Activated naive CD4-positive, alpha-beta T cell treated with anti-CD3 and anti-CD28 coated beads, Interleukin-2, amount 50 U/mL, for 24 hours (primary cell): ENCODE data around the gene MRPS5.

ENCODE experiments used
- H3K27ac Mint-ChIP-seq: one replicate; pipeline ENCODE4 v1.8.0; 2021; ENCODE audit warnings: mild to moderate bottlenecking, mixed read lengths
- H3K27me3 Mint-ChIP-seq: one replicate; pipeline ENCODE4 v1.8.0; 2021; ENCODE audit warnings: mixed read lengths
- H3K36me3 Mint-ChIP-seq: one replicate; pipeline ENCODE4 v1.8.0; 2021; ENCODE audit warnings: mixed read lengths
- H3K4me1 Mint-ChIP-seq: one replicate; pipeline ENCODE4 v1.8.0; 2021; ENCODE audit warnings: mixed read lengths
- H3K4me3 Mint-ChIP-seq: one replicate; pipeline ENCODE4 v1.8.0; 2021; ENCODE audit warnings: mild to moderate bottlenecking, mixed read lengths
- H3K9me3 Mint-ChIP-seq: one replicate; pipeline ENCODE4 v1.8.0; 2021; ENCODE audit warnings: mixed read lengths

Gene MRPS5

DNA sequence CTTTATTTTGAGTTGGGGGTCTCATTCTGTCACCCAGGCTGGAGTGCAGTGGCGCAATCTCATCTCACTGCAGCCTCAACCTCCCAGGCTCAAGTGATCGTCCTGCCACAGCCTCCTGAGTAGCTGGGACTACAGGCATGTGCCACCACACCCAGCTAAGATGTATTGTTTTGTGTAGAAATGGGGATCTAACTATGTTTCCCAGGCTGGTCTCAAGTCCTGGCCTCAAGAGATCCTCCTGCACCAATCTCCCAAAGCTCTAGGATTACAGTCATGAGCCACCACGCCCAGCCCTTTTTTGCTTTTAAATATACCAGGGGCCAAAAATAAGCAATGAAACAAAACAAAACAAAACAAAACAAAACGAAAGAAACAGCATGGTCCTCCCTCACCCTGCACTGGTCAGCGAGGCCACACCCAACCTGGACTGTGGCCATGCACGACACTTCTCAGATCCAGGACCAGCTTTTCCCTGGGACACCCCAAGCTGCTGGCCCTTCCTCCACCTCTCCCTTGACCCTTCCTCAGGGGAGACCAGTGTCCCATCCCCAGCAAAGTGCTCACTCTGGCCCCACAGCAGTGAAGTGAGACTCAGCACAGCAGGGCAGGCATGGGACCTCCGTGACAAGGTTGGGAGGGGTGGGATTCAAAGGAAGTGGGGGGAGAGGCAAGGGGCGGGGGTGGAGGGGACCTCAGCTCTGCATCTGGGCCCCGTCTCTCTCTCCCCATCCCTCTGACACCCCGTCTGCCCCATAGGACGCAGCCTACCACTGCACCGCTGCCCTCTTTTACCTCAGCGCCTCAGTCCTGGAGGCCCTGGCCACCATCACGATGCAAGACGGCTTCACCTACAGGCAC lies 72.6 kb downstream of the MRPS5 start:
- peaks cover 94% of the 10 kb centered on the region for H3K4me1 Mint-ChIP-seq
- no peak overlapping the region for H3K4me3 Mint-ChIP-seq
- H3K9me3 Mint-ChIP-seq, result no peaks in the 10 kb centered on the region
- no peaks in the 10 kb centered on the region for H3K27me3 Mint-ChIP-seq
- H3K27ac Mint-ChIP-seq, result peak overlapping the region; percentile 35
- peaks cover 12% of the 10 kb centered on the region for H3K36me3 Mint-ChIP-seq

DNA sequence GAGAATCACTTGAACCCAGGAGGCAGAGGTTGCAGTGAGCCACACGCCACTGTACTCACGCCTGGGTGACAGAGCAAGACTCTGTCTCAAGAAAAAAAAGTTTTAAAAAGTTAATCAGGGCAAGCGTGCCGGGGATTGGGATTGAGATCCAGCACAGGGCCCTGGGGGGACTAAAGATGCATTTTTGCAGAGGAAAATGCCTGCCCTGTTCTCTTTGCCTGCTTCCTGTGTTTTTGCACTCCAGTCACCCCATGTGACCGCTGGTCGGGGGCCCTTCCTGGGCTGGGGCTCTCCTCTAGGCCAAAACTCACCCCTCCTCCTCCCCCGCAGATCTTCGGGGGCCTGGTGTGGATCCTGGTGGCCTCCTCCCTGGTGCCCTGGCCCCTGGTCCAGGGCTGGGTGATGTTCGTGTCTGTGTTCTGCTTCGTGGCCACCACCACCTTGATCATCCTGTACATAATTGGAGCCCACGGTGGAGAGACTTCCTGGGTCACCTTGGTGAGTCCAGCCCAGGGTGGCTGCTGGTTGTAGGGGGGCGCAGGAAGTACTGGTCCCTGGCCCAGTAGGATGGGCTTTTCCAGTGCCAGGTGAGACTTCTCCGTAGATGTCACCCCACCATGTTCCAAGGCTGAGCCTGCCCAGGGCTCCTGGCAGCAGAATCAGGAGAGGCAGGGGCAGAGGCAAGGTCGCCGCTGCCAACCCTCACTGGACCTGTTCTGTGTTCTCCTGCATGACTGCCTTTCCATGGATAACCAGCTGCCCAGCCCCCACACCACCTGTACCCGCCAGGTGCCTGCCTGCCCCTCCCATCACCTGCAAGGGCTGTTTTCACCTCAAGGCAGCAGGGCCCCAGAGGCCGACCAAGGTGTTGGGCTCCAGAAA lies 73.7 kb downstream of the MRPS5 start:
- Mint-ChIP-seq H3K9me3 (no peaks in the 10 kb centered on the region), H3K4me3 (no peak overlapping the region), H3K27ac (no peak overlapping the region), H3K27me3 (no peaks in the 10 kb centered on the region), H3K36me3 (peaks cover 9% of the 10 kb centered on the region), H3K4me1 (peaks cover 92% of the 10 kb centered on the region)

DNA sequence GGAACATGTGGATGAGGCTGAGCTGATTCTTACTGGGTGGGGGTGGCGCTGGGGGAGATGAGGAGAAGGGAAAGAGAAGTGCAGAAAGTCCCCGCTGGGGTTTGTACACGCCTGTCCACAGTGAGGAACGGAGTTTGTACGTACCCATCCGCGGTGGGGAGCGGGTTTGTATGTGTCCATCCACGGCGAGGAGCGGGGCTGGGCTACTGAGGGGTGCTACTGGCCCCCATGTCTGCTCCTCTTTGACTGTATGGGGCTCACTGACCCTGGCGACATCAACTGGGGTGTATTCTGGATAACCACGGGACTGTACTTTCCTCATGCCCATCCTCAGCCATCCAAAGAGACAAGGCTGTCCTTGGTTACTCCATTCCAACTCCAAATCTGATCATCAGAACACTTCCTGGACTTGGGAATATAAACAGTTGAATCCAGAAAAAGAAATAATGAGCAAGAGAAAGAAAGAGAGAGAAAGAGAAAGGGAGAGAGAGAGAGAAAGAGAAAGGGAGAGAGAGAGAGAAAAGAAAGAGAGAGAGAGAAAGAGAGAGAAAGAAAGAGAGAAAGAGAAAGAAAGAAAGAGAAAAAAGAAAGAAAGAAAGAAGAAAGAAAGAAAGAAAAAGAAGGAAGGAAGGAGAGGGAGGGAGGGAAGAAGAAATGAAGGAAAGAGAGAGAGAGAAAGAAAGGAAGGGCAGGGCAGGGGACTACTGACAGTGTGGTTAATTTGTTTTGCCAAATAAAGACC lies 75.1 kb downstream of the MRPS5 start:
- Mint-ChIP-seq H3K27ac (peak overlapping the region; percentile 92), H3K36me3 (peaks cover 7% of the 10 kb centered on the region), H3K4me1 (peaks cover 92% of the 10 kb centered on the region), H3K27me3 (no peaks in the 10 kb centered on the region), H3K4me3 (no peak overlapping the region), H3K9me3 (no peaks in the 10 kb centered on the region)

DNA sequence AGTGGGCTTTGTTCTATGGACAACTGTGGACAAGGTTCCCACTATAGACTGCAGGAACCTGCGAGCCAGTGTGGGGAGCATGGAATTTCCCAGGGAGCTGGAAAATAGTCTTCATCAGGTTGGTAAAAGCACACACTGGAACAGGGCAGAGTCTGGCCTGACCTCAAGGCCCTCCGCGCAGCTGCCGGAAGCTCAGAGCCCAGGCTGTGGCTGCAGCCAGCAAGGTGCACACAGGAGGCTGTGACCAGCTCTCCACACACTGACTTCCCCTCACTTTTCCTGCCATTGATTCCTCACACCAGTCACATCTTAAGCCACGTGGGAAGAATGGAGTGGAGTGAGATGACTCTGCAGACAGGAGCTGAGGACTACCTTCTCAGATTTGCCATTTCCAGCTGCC lies 77.0 kb downstream of the MRPS5 start:
- Mint-ChIP-seq H3K36me3 (peaks cover 4% of the 10 kb centered on the region), H3K27ac (no peak overlapping the region), H3K27me3 (no peaks in the 10 kb centered on the region), H3K9me3 (no peaks in the 10 kb centered on the region), H3K4me3 (no peak overlapping the region), H3K4me1 (peaks cover 89% of the 10 kb centered on the region)

DNA sequence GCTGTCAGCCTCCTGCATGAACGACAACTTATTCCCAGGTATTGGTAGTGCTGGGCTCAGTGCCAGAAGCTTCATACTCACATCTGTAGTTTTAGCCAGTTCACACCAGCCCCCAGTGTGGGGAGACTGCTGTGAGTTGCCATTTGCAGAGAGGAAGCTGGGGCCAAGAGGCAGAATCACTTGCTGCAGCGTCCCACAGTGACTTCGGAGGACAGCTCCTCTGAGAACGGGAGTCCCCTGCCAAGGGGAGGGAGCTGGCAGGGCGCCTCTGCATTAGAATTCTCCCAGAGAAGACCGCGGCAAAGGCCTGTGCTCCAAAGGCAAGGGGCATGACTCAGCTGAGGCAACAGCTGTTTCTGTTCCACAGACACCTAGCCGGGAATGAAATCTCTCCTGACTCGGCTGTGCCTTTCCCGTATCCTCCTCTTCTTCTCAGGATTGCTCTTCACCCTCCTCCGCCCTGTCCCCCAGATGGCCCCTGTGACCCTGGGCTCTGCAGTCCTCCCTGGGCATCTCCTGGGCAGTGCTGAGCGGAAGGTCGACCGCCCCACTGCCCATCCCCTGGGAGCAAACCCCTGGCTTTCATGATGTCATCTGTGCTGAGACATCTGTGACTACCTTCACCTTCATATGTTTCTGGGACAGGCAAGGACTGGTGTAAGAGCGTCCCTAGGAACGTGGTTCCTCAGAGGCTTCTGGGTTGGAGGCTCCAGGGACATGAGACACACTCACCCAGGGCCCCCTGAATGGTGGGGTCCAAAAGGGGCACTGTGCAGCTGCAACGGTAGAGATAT lies 78.1 kb downstream of the MRPS5 start:
- H3K27me3 Mint-ChIP-seq, result no peaks in the 10 kb centered on the region
- peak overlapping the region; percentile 69 for H3K27ac Mint-ChIP-seq
- peaks cover 4% of the 10 kb centered on the region for H3K9me3 Mint-ChIP-seq
- H3K36me3 Mint-ChIP-seq, result peaks cover 8% of the 10 kb centered on the region
- H3K4me3 Mint-ChIP-seq, result peak overlapping the region; percentile 24
- H3K4me1 Mint-ChIP-seq, result peaks cover 92% of the 10 kb centered on the region

DNA sequence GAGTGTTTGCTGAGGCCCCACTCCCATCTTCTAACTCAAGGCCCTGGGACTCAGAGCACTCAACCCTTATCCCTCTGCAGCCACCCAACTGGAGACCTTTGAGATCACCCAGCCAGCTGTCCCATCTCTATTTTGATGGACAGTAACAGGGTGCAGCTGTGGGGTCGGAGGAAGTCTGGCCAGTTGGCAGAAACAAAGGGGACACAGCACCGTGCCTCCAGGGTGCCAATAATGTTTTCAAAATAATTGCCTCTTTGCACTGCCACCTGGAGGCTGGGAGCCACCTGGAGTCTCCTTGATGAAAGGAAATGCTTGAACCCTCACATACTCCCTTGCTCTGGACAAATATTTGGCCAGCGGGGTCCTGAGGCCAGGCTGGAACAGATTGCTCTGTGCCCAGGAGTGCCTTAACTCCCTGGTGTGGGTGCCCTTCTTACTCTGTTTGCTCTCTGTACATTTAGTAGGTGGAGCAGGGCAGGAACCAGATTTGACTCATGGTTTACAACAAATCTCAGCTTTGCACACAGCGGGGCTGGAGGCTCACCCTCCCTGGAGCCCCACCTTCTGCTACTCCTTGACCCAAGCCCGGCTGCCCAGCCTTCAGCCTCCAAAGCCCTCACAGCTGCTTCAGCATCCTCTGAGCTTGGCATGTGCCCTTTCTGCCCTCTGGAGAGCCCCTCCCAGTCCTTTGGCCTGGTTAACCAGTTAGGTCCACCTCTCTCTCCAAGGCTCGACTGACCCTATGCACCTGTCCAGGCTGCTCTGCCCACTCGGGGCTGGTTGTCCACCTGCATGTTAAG lies 78.9 kb downstream of the MRPS5 start:
- H3K36me3 Mint-ChIP-seq, result peaks cover 16% of the 10 kb centered on the region
- peak overlapping the region; percentile 56 for H3K27ac Mint-ChIP-seq
- H3K4me3 Mint-ChIP-seq, result peak overlapping the region; percentile 24
- H3K4me1 Mint-ChIP-seq, result peaks cover 92% of the 10 kb centered on the region
- H3K9me3 Mint-ChIP-seq, result peaks cover 6% of the 10 kb centered on the region
- no peaks in the 10 kb centered on the region for H3K27me3 Mint-ChIP-seq

DNA sequence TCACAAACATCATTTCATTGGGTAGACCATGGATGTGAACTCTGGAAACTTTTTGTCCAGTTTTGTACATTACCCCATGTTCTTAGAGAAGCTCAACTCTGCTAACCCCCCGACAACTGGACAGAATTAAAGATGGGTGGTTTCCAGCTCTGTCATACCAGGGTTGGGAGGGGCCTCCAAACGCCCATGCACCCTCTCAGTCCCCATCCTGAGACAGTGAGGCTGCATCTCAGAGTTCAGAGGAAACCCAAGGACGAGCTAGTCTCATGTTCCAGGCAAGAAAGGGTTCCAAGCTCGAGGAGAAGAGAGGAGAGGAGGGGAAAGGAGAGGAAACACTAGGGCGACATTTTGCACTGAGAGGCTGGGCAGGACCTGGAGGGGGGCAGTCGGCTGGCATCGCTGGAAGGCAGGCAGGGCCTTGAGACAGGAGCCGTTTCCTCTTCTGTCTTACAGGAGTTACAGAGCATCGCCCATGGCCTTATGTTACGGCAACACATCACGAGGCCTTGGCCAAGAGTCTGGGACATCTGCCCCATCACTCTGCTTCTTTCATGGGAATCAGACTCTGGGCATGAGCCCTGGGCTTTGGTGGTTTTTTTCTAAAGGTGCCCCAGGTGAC lies 79.7 kb downstream of the MRPS5 start:
- no peak overlapping the region for H3K4me3 Mint-ChIP-seq
- H3K27me3 Mint-ChIP-seq, result no peaks in the 10 kb centered on the region
- peak overlapping the region; percentile 84 for H3K27ac Mint-ChIP-seq
- H3K9me3 Mint-ChIP-seq, result peaks cover 6% of the 10 kb centered on the region
- H3K4me1 Mint-ChIP-seq, result peaks cover 93% of the 10 kb centered on the region
- H3K36me3 Mint-ChIP-seq, result peaks cover 22% of the 10 kb centered on the region

DNA sequence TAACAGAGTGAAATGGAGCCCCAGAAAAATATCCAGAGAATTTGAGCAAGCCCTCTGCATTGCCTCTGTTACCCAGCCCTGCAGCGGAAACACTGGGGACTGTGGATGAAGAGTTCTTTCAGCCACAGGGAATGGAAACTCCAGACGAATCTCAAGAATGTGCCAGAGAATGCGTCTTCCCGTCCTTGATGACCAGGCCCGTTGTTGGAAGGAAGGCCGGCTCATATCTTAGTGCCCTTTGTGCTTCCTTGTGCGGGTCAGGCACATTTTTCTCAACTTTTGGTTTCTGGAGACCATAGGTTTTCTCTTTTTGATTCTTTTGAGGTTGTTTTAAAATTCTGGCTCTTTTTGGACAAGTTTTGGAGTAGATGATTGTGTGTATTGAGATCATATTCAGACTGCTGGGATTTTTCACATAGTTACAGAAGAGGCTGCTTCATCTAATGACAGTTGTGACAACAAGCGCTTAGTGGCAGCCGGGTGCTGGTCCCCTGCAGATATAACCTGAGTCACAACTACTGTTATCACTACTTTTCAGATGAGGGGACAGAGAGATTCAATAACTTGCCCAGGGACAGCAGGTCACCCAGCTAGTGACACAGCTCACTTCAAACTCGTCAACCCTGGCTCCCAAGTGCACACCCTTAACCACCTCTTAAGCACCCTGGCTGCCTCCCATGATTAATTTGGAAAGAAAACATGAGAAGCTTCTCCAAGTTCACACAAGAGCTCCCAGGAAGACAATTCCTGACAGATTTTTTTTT lies 80.4 kb downstream of the MRPS5 start:
- peak overlapping the region; percentile 84 for H3K27ac Mint-ChIP-seq
- peaks cover 6% of the 10 kb centered on the region for H3K9me3 Mint-ChIP-seq
- H3K27me3 Mint-ChIP-seq, result no peaks in the 10 kb centered on the region
- H3K4me3 Mint-ChIP-seq, result no peak overlapping the region
- peaks cover 93% of the 10 kb centered on the region for H3K4me1 Mint-ChIP-seq
- peaks cover 28% of the 10 kb centered on the region for H3K36me3 Mint-ChIP-seq

DNA sequence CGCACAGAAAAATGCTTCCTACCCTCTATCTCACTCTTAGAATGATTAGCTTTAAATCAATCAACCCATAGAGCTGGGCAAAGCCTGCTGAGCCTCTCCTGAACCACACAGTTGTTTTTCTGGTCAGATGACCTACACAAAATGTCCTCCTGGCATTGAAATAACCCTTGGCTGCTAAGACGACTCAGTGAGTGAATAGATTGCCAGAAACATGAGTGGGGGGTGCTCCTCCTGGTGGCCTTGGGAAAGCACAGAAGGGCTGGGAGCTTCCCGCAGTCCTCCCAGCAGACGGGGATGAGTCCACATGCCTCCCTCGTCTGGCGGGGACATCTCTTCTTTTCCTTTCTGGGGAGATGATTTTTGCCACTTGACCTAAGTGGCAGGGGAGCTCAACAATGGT lies 81.2 kb downstream of the MRPS5 start:
- H3K9me3 Mint-ChIP-seq, result peaks cover 6% of the 10 kb centered on the region
- peaks cover 91% of the 10 kb centered on the region for H3K4me1 Mint-ChIP-seq
- no peaks in the 10 kb centered on the region for H3K27me3 Mint-ChIP-seq
- H3K36me3 Mint-ChIP-seq, result peaks cover 28% of the 10 kb centered on the region
- no peak overlapping the region for H3K4me3 Mint-ChIP-seq
- no peak overlapping the region for H3K27ac Mint-ChIP-seq

DNA sequence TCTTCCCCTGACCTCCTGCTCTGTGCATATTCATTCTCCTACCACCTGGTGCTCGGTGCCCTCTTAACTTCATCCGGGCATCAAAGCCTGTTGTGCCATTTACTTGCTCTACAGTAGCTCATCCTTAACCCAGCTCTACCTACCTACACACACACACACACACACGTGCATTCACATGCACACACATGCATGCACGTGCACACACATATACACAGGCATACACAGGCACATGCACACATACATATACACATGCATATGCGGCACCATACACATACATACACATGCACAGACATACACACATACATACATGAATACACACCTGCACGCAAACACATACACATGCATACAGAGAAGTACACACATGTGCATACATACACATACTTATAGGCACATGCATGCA lies 81.6 kb downstream of the MRPS5 start:
- peaks cover 6% of the 10 kb centered on the region for H3K9me3 Mint-ChIP-seq
- no peaks in the 10 kb centered on the region for H3K27me3 Mint-ChIP-seq
- peak overlapping the region; percentile 53 for H3K27ac Mint-ChIP-seq
- peaks cover 28% of the 10 kb centered on the region for H3K36me3 Mint-ChIP-seq
- peaks cover 91% of the 10 kb centered on the region for H3K4me1 Mint-ChIP-seq
- H3K4me3 Mint-ChIP-seq, result no peak overlapping the region

DNA sequence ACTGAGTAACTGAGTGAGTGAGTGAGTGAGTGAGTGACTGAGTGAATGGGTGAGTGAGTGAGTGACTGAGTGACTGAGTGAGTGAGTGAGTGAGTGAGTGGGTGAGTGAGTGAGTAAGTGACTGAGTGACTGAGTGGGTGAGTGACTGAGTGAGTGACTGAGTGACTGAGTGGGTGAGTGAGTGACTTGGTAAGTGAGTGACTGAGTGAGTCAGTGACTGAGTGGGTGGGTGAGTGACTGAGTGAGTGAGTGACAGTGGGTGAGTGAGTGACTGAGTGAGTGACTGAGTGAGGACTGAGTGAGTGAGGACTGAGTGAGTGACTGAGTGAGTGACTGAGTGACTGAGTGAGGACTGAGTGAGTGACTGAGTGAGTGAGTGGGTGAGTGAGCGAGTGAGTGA lies 82.2 kb downstream of the MRPS5 start:
- H3K36me3 Mint-ChIP-seq, result peaks cover 28% of the 10 kb centered on the region
- no peak overlapping the region for H3K4me3 Mint-ChIP-seq
- peaks cover 6% of the 10 kb centered on the region for H3K9me3 Mint-ChIP-seq
- H3K27ac Mint-ChIP-seq, result peak overlapping the region; percentile 91
- peaks cover 91% of the 10 kb centered on the region for H3K4me1 Mint-ChIP-seq
- H3K27me3 Mint-ChIP-seq, result no peaks in the 10 kb centered on the region

DNA sequence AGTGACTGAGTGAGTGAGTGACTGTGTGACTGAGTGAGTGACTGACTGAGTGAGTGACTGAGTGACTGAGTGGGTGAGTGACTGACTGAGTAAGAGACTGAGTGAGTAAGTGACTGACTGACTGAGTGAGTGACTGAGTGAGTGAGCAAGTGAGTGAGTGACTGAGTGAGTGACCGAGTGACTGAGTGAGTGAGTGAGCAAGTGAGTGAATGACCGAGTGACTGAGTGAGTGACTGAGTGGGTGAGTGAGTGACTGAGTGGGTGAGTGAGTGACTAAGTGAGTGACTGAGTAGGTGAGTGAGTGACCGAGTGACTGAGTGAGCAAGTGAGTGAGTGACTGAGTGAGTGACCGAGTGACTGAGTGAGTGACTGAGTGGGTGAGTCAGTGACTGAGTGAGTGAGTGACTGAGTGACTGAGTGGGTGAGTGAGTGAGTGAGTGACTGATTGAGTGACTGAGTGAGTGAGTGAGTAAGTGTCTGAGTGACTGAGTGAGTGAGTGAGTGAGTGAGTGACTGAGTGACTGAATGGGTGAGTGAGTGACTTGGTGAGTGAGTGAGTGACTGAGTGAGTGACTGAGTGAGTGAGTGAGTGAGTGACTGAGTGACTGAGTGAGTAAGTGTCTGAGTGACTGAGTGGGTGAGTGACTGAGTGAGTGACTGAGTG lies 82.8 kb downstream of the MRPS5 start:
- no peaks in the 10 kb centered on the region for H3K27me3 Mint-ChIP-seq
- H3K4me1 Mint-ChIP-seq, result peaks cover 91% of the 10 kb centered on the region

More for the DNA sequence above, 82.8 kb downstream of the MRPS5 start:
- Mint-ChIP-seq H3K9me3 (peaks cover 6% of the 10 kb centered on the region), H3K36me3 (peaks cover 28% of the 10 kb centered on the region), H3K27ac (peak overlapping the region; percentile 91), H3K4me3 (no peak overlapping the region)
